Measurements from ENCODE around the gene LCN15. TPM values are rescaled to one million over a fixed set of nuclear protein-coding genes. Genes with fewer than 3 reads are reported as not detected.

Gene LCN15
- total and polyA plus RNA-seq, 2 of the 13 experiments (the other 11 are each of a cell fraction or from before 2014, with no cell fraction given) = 1.3 to 53.7 TPM

DNA sequence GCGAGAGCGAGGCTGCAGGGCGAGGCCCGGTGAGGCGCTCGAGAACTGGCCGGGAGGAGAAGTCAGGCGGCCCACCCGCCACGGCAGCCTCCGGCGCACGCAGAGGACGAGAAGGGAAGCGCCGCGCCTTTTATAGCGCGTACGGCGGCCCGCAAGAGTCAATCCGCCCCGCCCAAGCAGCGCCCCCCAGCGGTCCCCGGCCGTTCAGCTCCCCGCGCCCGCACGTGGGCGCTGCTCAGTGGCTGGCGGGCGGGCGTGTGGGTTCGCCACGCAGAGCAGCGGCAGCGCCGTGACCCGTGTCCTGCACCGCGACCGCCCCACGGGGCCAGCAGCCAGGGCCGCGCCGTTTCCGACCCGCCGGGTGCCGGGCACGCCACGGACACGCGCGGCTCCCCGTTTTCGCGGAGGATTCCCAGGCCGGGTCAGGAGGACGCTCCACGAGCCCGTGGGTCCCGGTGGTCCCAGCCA lies 36.2 kb downstream of the LCN15 start (continued):
- peak; percentile 90; the same call in 1 of the 2 replicates for TF ChIP-seq SRY (CRISPR knock-in tag; IDR thresholded peaks at IDR 0.05)
- peak; percentile 91 for TF ChIP-seq GATA4 (IDR thresholded peaks at IDR 0.05; ENCODE audit: borderline replicate concordance, low read depth)
- TF ChIP-seq ZNF547 (CRISPR knock-in tag; IDR thresholded peaks at IDR 0.05) = peak; percentile 94
- peak; percentile 52 for TF ChIP-seq ASH2L (IDR thresholded peaks at IDR 0.05; ENCODE audit: insufficient read length, low read depth, low read length)
- peak; percentile 43; the same call in 1 of the 2 replicates for TF ChIP-seq FOSL2 (CRISPR knock-in tag; IDR thresholded peaks at IDR 0.05)
- peak; percentile 55; the same call in 1 of the 2 replicates for TF ChIP-seq GATAD2A (CRISPR knock-in tag; IDR thresholded peaks at IDR 0.05)
- TF ChIP-seq TOE1 (CRISPR knock-in tag; IDR thresholded peaks at IDR 0.05) = no peak
- TF ChIP-seq ZNF773 (CRISPR knock-in tag; IDR thresholded peaks at IDR 0.05; ENCODE audit: borderline replicate concordance) = peak; percentile 44; the same call in 1 of the 2 replicates
- TF ChIP-seq RBM39 (IDR thresholded peaks at IDR 0.05; ENCODE audit: low read depth, low read length, poor library complexity, severe bottlenecking) = peak; percentile 93
- TF ChIP-seq KDM2A (CRISPR knock-in tag; IDR thresholded peaks at IDR 0.05; ENCODE audit: borderline replicate concordance, low read depth) = peak; percentile 89
- peak; percentile 89 for TF ChIP-seq TMF1 (CRISPR knock-in tag; IDR thresholded peaks at IDR 0.05; ENCODE audit: low read depth)
- TF ChIP-seq, protein P1, sequence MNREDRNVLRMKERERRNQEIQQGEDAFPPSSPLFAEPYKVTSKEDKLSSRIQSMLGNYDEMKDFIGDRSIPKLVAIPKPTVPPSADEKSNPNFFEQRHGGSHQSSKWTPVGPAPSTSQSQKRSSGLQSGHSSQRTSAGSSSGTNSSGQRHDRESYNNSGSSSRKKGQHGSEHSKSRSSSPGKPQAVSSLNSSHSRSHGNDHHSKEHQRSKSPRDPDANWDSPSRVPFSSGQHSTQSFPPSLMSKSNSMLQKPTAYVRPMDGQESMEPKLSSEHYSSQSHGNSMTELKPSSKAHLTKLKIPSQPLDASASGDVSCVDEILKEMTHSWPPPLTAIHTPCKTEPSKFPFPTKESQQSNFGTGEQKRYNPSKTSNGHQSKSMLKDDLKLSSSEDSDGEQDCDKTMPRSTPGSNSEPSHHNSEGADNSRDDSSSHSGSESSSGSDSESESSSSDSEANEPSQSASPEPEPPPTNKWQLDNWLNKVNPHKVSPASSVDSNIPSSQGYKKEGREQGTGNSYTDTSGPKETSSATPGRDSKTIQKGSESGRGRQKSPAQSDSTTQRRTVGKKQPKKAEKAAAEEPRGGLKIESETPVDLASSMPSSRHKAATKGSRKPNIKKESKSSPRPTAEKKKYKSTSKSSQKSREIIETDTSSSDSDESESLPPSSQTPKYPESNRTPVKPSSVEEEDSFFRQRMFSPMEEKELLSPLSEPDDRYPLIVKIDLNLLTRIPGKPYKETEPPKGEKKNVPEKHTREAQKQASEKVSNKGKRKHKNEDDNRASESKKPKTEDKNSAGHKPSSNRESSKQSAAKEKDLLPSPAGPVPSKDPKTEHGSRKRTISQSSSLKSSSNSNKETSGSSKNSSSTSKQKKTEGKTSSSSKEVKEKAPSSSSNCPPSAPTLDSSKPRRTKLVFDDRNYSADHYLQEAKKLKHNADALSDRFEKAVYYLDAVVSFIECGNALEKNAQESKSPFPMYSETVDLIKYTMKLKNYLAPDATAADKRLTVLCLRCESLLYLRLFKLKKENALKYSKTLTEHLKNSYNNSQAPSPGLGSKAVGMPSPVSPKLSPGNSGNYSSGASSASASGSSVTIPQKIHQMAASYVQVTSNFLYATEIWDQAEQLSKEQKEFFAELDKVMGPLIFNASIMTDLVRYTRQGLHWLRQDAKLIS (CRISPR knock-in tag; IDR thresholded peaks at IDR 0.05) = no peak
- no peak for TF ChIP-seq JUNB (CRISPR knock-in tag; IDR thresholded peaks at IDR 0.05; ENCODE audit: borderline replicate concordance)
- no peak for TF ChIP-seq ZNF615 (CRISPR knock-in tag; IDR thresholded peaks at IDR 0.05; ENCODE audit: borderline replicate concordance)
- no peak for TF ChIP-seq RFX3 (CRISPR knock-in tag; IDR thresholded peaks at IDR 0.05)
- peak; percentile 92 for TF ChIP-seq KDM5B (CRISPR knock-in tag; IDR thresholded peaks at IDR 0.05; ENCODE audit: borderline replicate concordance)
- no peak for TF ChIP-seq PAWR (CRISPR knock-in tag; IDR thresholded peaks at IDR 0.05; ENCODE audit: borderline replicate concordance)
- TF ChIP-seq, protein P2, sequence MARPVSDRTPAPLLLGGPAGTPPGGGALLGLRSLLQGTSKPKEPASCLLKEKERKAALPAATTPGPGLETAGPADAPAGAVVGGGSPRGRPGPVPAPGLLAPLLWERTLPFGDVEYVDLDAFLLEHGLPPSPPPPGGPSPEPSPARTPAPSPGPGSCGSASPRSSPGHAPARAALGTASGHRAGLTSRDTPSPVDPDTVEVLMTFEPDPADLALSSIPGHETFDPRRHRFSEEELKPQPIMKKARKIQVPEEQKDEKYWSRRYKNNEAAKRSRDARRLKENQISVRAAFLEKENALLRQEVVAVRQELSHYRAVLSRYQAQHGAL (CRISPR knock-in tag; IDR thresholded peaks at IDR 0.05; ENCODE audit: not compliant biosample characterization) = no peak
- no peak for TF ChIP-seq SMARCC2 (IDR thresholded peaks at IDR 0.05)
- TF ChIP-seq MEIS2 (CRISPR knock-in tag; IDR thresholded peaks at IDR 0.05) = peak; percentile 87
- TF ChIP-seq, protein P3, sequence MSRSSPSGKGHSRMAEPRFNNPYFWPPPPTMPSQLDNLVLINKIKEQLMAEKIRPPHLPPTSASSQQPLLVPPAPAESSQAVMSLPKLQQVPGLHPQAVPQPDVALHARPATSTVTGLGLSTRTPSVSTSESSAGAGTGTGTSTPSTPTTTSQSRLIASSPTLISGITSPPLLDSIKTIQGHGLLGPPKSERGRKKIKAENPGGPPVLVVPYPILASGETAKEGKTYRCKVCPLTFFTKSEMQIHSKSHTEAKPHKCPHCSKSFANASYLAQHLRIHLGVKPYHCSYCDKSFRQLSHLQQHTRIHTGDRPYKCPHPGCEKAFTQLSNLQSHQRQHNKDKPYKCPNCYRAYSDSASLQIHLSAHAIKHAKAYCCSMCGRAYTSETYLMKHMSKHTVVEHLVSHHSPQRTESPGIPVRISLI (CRISPR knock-in tag; IDR thresholded peaks at IDR 0.05; ENCODE audit: borderline replicate concordance) = no peak; the same call in 1 of the 2 replicates
- TF ChIP-seq, protein P4, sequence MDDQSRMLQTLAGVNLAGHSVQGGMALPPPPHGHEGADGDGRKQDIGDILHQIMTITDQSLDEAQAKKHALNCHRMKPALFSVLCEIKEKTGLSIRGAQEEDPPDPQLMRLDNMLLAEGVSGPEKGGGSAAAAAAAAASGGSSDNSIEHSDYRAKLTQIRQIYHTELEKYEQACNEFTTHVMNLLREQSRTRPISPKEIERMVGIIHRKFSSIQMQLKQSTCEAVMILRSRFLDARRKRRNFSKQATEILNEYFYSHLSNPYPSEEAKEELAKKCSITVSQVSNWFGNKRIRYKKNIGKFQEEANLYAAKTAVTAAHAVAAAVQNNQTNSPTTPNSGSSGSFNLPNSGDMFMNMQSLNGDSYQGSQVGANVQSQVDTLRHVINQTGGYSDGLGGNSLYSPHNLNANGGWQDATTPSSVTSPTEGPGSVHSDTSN (CRISPR knock-in tag; IDR thresholded peaks at IDR 0.05; ENCODE audit: borderline replicate concordance) = peak; percentile 76; the same call in 1 of the 2 replicates
- no peak for TF ChIP-seq ZNF496 (CRISPR knock-in tag; IDR thresholded peaks at IDR 0.05; ENCODE audit: insufficient replicate concordance)
- TF ChIP-seq CHD2 (IDR thresholded peaks at IDR 0.05; ENCODE audit: low read depth, low read length) = no peak; the same call in 1 of the 2 replicates
